Activated T-helper 17 cell treated with anti-CD3 and anti-CD28 coated beads, Interleukin-2, amount 50 U/mL, for 72 hours (primary cell): ENCODE data around the gene NSMCE1. TPM values are rescaled to one million over a fixed set of nuclear protein-coding genes. Genes with fewer than 3 reads are reported as not detected.
A peak's percentile ranks its signal among the peaks of the same experiment; 100 is the strongest.
"Not testable (repeated sequence)": the region's sequence is repeated elsewhere in the genome, so short reads cannot be mapped to it uniquely, and the experiment has no call there.

Source experiments
- ATAC-seq: fragments of 150-1000 bp; cut with Tn5 transposase; replicated peaks from 2 replicates; pipeline ENCODE4 v1.10.0; 2021; ENCODE audit warnings: mild to moderate bottlenecking, moderate library complexity
- H3K27ac Mint-ChIP-seq: one replicate; pipeline ENCODE4 v1.8.0; 2022; ENCODE audit warnings: mixed read lengths
- H3K27me3 Mint-ChIP-seq: one replicate; pipeline ENCODE4 v1.8.0; 2022; ENCODE audit warnings: mixed read lengths
- H3K36me3 Mint-ChIP-seq: one replicate; pipeline ENCODE4 v1.8.0; 2022; ENCODE audit warnings: low read depth, mild to moderate bottlenecking, mixed read lengths
- H3K4me1 Mint-ChIP-seq: one replicate; pipeline ENCODE4 v1.8.0; 2022; ENCODE audit warnings: mixed read lengths
- H3K4me3 Mint-ChIP-seq: one replicate; pipeline ENCODE4 v1.8.0; 2022; ENCODE audit warnings: mild to moderate bottlenecking, mixed read lengths
- H3K9me3 Mint-ChIP-seq: one replicate; pipeline ENCODE4 v1.8.0; 2022; ENCODE audit warnings: mixed read lengths
- total RNA-seq, 2 donors: library from RNA; stranded (reverse); gene quantifications; one replicate each; pipeline ENCODE4 v1.2.3, GENCODE V29; 2022

The NSMCE1 gene
- total RNA-seq, 2 donors from 2014 or later, result 59.6 to 99.8 TPM

DNA sequence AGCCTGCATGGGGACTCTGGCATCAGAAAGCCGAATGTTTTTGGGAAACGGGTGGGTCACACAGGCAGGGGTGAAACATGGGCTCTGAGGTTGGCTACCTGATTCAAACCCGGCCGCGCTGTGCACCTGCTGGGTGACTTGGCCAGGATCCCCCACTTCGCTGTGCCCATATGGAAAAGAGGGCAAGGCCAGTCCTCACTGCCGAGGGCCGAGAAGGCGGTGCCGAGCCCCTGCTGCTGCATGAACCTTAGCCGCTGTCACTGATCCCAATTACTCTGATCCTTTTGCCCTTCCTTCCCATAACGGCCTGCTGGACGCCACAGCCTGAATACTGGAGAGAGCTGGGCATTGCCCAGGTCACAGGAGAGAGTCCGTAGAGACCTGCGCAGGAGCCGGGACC, 47.6 kb downstream of the NSMCE1 start:
- Mint-ChIP-seq H3K36me3 (peaks cover 25% of the 10 kb centered on the region), H3K27ac (no peak overlapping the region), H3K4me3 (no peak overlapping the region), H3K4me1 (peaks cover 10% of the 10 kb centered on the region), H3K9me3 (no peaks in the 10 kb centered on the region), H3K27me3 (no peaks in the 10 kb centered on the region)
- no peak for ATAC-seq

DNA sequence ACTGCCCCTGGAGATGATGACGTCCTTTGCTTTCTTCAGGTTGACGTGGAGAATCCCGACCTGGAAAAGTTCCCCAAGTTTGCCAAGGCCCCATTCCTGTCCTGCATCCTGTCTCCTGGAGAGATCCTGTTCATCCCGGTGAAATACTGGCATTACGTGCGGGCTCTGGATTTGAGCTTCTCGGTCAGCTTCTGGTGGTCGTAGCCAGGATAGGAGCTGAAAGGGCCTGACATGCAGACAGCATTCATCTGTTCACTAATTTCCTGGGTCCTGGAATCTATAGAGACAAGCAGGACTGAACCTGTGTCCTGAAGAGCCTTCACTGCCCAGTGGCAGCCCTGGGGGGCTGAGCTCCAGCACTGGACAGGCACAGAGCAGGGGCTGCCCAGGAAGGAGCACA, 48.0 kb downstream of the NSMCE1 start:
- no peaks in the 10 kb centered on the region for H3K27me3 Mint-ChIP-seq
- H3K4me1 Mint-ChIP-seq, result peaks cover 5% of the 10 kb centered on the region
- H3K27ac Mint-ChIP-seq, result peak overlapping the region; percentile 25
- no peak for ATAC-seq
- H3K36me3 Mint-ChIP-seq, result peaks cover 24% of the 10 kb centered on the region
- H3K9me3 Mint-ChIP-seq, result no peaks in the 10 kb centered on the region
- H3K4me3 Mint-ChIP-seq, result no peak overlapping the region

DNA sequence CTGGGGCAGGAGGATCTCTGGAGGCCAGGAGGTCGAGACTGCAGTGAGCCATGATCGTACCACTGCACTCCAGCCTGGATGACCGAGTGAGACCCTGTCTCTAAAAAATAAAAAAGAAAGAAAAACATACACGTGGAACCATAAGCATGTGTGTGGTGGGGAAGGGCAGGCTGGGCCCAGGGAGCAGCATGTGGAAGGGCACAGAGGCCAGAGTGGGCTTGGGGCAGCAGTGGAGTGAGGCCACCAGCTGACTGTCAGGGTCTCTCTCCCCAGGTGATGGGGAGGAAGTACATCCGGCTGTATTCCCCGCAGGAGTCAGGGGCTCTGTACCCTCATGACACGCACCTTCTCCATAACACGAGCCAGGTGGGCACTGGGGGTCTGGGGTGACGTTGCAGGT, 48.5 kb downstream of the NSMCE1 start:
- H3K4me3 Mint-ChIP-seq, result no peak overlapping the region
- H3K27me3 Mint-ChIP-seq, result no peaks in the 10 kb centered on the region
- no peaks in the 10 kb centered on the region for H3K9me3 Mint-ChIP-seq
- peak overlapping the region; percentile 25 for H3K27ac Mint-ChIP-seq
- ATAC-seq, result no peak
- peaks cover 24% of the 10 kb centered on the region for H3K36me3 Mint-ChIP-seq
- peaks cover 5% of the 10 kb centered on the region for H3K4me1 Mint-ChIP-seq

DNA sequence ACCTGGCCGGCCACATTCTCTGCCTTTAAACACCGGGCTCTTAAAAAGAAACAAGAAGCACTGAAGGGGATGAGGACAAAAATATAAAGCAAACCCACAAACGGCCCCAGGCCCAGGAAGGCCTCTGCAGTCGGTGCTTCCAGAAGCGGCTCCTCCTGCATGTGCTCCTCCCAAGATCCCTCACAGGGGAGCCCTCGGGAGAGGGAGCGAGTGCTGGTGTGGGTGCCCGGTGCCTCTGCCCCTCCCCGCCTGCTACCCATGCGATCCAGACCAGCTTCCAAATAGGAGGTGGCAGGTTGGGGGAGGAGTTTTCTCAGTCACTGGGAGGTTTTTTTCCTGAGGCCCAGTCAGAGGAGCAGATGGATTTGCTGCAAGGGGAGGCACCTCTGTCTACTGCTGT, 49.4 kb downstream of the NSMCE1 start:
- Mint-ChIP-seq H3K4me1 (peaks cover 5% of the 10 kb centered on the region), H3K36me3 (peaks cover 23% of the 10 kb centered on the region), H3K27ac (no peak overlapping the region), H3K4me3 (no peak overlapping the region), H3K9me3 (no peaks in the 10 kb centered on the region), H3K27me3 (no peaks in the 10 kb centered on the region)
- ATAC-seq, result no peak

DNA sequence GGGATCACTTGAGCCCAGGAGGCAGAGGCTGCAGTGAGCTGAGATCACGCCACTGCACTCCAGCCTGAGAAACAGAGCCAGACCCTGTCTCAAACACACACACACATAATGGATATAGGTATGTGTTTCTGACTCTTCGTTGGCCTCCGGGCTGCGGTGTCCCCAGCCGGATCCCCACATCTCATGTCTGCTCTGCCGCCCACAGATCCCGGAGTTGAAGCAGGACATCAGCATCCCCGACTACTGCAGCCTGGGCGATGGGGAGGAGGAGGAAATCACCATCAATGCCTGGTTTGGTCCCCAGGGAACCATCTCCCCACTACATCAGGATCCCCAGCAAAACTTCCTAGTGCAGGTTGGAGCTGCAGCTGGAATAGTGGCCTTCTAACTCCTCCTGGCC, 49.8 kb downstream of the NSMCE1 start:
- Mint-ChIP-seq H3K4me3 (no peak overlapping the region), H3K36me3 (peaks cover 19% of the 10 kb centered on the region), H3K27ac (no peak overlapping the region), H3K4me1 (peaks cover under 1% of the 10 kb centered on the region), H3K9me3 (no peaks in the 10 kb centered on the region), H3K27me3 (no peaks in the 10 kb centered on the region)
- ATAC-seq, result no peak

DNA sequence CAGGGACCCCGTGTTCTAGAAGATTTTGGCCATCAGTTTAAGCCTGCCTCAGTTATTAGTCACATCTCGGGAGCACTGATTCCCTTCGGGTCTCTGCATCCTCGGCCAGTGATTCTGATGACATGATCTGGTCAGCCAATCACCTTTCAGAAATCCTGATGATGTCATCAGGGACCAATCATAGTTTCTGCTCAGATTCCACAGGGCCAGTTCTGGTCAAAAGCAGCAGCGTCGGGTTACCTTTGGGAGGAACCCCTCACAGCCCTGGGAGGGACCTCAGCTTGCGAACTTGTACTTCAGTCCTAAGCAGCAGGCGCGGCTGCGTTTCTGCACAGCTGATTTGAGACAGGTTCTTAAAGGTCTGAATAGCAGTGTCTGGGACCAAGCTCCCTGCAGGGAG, 51.3 kb downstream of the NSMCE1 start:
- Mint-ChIP-seq H3K4me1 (peaks cover 5% of the 10 kb centered on the region), H3K9me3 (no peaks in the 10 kb centered on the region), H3K4me3 (no peak overlapping the region), H3K36me3 (peaks cover 18% of the 10 kb centered on the region), H3K27ac (no peak overlapping the region), H3K27me3 (no peaks in the 10 kb centered on the region)
- ATAC-seq, result no peak

DNA sequence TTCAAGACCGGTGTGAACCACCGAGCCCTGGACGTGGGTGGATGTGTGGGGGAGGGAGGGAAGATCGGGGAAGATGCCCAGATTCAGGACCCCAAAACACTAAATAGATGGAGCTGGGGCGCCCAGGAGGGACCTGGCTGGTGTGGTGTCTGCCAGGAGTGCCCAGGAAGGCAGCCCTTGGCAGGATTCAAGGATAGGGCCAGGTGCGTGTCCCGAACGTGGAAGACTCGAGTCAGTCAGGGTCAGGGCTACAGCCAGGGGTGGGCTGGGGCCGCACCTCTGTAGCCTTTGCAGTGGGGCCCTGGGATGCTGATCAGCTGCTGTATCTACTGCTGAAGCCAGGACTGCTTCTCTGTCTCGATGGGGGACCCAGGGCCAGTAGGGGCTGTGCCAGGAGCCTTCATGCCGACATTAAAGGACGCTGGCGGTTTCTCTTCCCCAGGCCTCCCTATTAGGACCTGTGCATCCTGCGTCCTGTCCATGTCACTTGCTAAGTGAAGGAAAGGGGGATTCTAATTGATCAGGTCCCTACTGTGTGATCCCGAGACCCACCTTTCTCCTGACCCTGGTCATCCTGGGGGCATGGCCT, 52.2 kb downstream of the NSMCE1 start:
- H3K9me3 Mint-ChIP-seq, result no peaks in the 10 kb centered on the region
- H3K4me1 Mint-ChIP-seq, result peaks cover 5% of the 10 kb centered on the region
- no peak for ATAC-seq
- no peak overlapping the region for H3K4me3 Mint-ChIP-seq
- H3K36me3 Mint-ChIP-seq, result peaks cover 18% of the 10 kb centered on the region
- H3K27me3 Mint-ChIP-seq, result no peaks in the 10 kb centered on the region
- H3K27ac Mint-ChIP-seq, result peak overlapping the region; percentile 11

DNA sequence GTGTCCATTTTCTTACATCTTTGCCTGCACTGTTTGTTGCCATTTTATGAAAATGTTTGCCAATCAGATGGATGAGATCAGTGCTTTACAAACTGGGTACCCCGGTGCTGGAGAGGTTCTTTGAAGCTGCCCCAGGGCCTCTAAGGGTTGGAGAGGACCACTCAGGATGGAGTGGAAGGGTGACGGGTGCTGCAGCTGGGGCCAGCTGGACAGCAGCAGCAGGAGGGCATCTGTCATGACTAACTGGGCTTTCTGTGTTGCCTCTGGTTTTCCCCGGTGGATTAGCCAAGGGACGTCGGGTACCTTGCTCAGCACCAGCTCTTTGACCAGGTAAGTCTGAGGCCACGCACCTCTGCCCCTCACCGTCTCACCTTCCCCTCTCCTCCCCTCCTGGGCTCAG, 52.9 kb downstream of the NSMCE1 start:
- Mint-ChIP-seq H3K27me3 (no peaks in the 10 kb centered on the region), H3K4me1 (peaks cover 5% of the 10 kb centered on the region), H3K36me3 (peaks cover 26% of the 10 kb centered on the region), H3K4me3 (no peak overlapping the region), H3K9me3 (no peaks in the 10 kb centered on the region), H3K27ac (peak overlapping the region; percentile 11)
- ATAC-seq, result no peak

DNA sequence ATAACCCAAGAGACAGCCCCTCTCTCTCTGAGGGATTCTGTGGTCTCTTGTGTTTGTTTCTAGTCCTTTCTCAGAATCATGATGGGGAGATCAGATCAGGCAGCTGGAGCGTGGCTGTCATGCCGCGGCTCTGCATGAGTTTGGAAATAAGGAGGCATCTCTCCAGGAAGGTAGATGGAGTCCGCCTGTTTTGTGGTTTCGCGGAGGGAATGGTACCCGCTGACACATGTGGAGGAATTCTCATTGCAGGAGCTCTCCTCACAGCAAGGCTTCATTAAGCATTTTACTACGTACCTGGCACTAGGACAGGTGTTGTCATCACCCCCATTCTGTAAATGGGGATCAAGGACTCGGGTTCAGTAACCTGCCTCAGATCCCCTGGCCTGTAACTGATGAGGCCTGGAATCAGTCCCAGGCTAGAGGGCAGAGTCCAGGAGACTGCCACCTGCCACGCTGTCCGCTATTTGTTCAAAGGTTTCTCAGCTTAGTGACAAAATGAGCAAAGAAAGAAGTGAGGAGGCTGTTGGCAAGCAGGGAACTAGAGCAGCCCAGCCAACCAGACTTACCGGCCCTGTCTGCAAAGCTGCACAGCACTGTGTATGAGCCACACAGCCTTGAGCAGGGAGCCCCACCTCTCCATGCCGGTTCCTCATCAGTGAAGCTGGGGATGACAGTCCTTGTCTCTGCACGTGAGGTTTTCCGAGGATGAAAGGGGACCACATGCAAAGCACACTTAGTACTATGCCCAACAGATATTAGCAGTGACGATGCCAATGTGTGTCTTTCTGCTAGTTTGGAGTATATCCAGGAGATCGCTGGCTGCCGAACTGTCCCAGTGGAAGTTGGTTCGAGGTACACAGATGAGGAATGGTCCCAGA, 54.2 kb downstream of the NSMCE1 start:
- H3K4me3 Mint-ChIP-seq, result no peak overlapping the region
- peaks cover 28% of the 10 kb centered on the region for H3K36me3 Mint-ChIP-seq
- H3K9me3 Mint-ChIP-seq, result no peaks in the 10 kb centered on the region
- ATAC-seq, result no peak
- H3K27me3 Mint-ChIP-seq, result no peaks in the 10 kb centered on the region
- peaks cover 5% of the 10 kb centered on the region for H3K4me1 Mint-ChIP-seq
- no peak overlapping the region for H3K27ac Mint-ChIP-seq

DNA sequence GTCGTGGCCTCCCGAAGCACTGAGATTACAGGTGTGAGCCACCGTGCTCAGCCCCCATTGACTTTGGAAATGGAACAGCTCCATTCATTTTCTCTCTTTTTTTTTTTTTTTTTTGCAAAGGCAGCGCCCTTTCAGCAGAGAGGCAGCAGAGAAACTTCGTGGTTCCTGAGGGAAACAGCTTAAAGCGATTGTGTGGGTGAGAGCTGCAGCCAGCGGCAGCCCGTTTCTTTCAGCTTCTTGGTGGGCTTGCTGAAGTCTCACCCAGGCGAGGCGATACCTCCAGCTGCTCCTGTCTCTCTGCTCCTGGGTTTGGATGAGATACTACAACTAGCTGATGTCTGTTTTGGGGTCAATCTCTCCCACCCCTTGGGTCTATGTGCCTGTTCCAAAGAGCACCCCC, 57.5 kb downstream of the NSMCE1 start:
- Mint-ChIP-seq H3K36me3 (peaks cover 22% of the 10 kb centered on the region), H3K4me1 (peaks cover 5% of the 10 kb centered on the region), H3K9me3 (no peaks in the 10 kb centered on the region), H3K27ac (no peak overlapping the region), H3K4me3 (no peak overlapping the region), H3K27me3 (no peaks in the 10 kb centered on the region)
- ATAC-seq, result no peak

DNA sequence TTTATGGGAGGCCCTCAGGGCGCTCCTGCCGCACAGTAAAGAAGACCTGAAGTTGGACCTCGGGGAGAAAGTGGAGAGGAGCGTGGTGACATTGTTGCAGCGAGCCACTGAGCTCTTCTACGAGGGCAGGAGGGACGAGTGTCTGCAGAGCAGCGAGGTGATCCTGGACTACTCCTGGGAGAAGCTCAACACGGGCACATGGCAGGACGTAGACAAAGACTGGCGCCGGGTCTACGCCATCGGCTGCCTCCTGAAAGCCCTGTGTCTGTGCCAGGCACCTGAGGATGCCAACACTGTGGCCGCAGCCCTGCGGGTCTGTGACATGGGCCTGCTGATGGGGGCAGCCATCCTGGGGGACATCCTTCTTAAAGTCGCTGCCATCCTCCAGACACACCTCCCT, 58.4 kb downstream of the NSMCE1 start:
- H3K36me3 Mint-ChIP-seq, result peaks cover 17% of the 10 kb centered on the region
- H3K27ac Mint-ChIP-seq, result no peak overlapping the region
- H3K27me3 Mint-ChIP-seq, result no peaks in the 10 kb centered on the region
- H3K4me3 Mint-ChIP-seq, result no peak overlapping the region
- no peak for ATAC-seq
- H3K4me1 Mint-ChIP-seq, result peaks cover 5% of the 10 kb centered on the region
- no peaks in the 10 kb centered on the region for H3K9me3 Mint-ChIP-seq

DNA sequence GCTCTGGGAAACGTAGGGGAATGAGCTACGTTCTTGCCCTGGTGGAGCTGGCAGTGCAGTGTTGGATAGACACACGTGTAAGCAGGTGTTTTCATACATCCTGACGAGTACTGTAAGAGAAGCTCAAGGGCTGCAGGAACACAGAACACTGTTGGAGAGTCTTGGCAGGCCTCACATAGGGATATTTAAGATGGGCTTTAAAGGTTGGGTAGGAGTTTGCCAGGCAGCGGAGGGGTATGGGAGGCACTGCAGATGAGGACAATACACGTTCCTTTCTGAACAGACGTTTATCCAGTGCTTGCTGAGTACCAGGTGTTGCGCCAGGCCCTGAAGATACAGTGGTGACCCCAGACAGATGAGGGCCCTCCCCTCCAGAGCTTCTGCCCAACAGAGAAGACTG, 59.0 kb downstream of the NSMCE1 start:
- no peak for ATAC-seq
- no peaks in the 10 kb centered on the region for H3K27me3 Mint-ChIP-seq
- H3K27ac Mint-ChIP-seq, result no peak overlapping the region
- peaks cover 5% of the 10 kb centered on the region for H3K4me1 Mint-ChIP-seq
- peaks cover 12% of the 10 kb centered on the region for H3K36me3 Mint-ChIP-seq
- no peaks in the 10 kb centered on the region for H3K9me3 Mint-ChIP-seq
- H3K4me3 Mint-ChIP-seq, result no peak overlapping the region

DNA sequence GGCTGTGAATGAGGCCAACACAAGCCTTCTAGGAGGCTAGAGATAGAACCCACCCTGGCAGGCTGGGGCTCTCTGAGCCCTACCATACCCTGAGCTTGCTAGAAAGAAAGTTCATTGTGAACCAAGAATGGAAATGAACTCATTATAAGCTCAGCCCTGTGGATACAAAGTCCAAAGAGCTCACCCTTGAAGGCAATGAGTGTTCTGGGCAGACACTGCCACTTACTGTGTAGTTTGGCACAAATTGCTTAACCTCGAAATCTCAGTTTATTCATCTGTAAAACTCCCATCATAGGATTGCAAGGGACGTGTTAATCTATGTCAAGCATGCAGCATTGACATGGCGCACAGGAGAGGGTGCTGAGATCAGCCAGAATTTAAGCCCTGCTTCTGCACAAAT, 59.8 kb downstream of the NSMCE1 start:
- peaks cover 12% of the 10 kb centered on the region for H3K36me3 Mint-ChIP-seq
- H3K9me3 Mint-ChIP-seq, result no peaks in the 10 kb centered on the region
- no peak for ATAC-seq
- H3K4me3 Mint-ChIP-seq, result no peak overlapping the region
- H3K4me1 Mint-ChIP-seq, result peaks cover 5% of the 10 kb centered on the region
- H3K27ac Mint-ChIP-seq, result no peak overlapping the region
- H3K27me3 Mint-ChIP-seq, result no peaks in the 10 kb centered on the region

DNA sequence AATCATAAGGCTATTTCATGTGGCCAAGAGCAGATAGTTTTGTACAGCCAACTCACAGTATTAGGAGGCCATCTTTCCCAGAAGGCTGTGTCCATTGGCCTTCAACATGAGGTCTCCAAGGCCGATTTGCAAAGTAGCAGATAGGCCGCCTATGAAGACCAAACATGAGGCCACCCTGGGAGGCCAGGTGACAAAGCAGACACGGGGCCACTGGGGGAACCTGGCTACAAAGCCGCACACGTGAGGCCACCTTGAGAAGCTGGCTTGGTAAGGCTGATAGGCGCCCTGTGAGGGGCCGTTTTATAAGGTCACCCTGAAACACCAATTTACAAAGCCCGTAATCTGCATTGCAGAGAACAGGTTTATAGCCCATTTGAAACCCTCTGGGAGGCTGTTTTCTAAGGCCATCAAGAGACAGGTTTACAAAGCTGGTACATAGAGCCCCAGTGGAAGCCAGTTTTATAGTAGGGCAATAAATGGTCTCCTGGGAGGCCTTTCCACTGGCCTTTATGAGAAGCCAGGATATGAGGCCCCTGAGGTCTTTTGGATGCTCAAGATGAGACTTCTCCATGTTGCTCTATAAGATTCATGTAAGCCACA, 60.4 kb downstream of the NSMCE1 start:
- Mint-ChIP-seq H3K27ac (no peak overlapping the region), H3K27me3 (no peaks in the 10 kb centered on the region), H3K9me3 (no peaks in the 10 kb centered on the region), H3K4me3 (no peak overlapping the region), H3K4me1 (peaks cover 5% of the 10 kb centered on the region), H3K36me3 (peaks cover 18% of the 10 kb centered on the region)
- ATAC-seq, result no peak

DNA sequence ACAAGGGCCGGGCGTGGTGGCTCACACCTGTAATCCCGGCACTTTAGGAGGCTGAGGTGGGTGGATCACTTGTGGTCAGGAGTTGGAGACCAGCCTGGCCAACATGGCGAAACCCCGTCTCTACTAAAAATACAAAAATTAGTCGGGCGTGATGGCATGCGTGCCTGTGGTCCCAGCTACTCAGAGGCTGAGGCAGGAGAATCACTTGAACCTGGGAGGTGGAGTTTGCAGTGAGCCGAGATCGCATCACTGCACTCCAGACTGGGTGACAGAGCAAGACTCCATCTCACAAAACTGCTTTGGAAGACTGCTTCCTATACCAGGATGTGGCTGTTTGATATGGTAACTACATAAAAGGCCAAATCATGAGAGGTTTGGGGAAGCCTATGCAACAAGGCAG, 61.5 kb downstream of the NSMCE1 start:
- H3K36me3 Mint-ChIP-seq, result peaks cover 18% of the 10 kb centered on the region
- H3K4me1 Mint-ChIP-seq, H3K9me3 Mint-ChIP-seq, ATAC-seq, H3K4me3 Mint-ChIP-seq, H3K27ac Mint-ChIP-seq, H3K27me3 Mint-ChIP-seq: not testable (repeated sequence)
